ENCODE measurements around the gene FGF14.

Gene FGF14

DNA sequence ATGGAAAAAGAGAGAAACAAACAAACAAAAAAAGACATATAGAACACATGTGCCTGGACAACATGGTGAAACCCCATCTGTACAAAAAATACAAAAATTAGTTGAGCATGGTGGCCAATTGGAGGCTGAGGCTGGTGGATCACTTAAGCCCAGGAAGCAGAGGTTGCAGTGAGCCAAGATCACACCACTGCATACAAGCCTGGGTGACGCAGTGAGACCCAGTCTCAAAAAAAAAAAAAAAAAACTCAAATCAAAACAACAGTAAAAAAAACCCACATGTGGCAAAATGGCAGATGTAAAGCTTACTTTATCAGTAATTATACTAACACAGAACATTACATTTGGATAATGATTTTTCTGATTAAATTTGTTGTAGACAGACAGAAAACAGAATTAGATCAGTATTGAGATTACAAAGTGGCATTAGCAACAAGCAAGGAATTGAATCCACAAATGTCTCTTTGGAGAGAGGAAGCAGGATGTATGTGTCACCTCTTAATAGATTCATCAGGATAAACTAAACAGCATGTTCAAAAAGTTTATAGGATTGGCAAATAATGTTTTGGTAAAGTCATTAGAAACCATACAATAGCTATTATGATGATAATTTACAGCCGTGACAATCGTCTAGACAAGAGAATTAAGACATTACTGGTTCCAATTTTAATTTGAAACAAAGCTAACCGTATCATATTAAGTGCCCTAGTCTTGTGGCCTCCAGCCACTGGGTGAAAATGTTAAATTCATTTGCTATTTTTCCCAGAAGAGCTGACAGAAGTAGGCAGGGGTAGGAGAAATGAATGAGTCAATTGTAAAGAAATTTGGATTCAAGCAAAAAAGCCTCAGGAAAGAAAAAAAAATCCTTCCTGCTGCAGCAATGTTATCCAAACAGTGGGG lies 206.0 kb downstream of the FGF14 start:
- no peaks in the 10 kb centered on the region for H3K36me3 ChIP-seq (ENCODE audit: control insufficient read depth in 2 of 2, insufficient read depth in 1 of 2, low read length in 2 of 2)
- H3K4me3 ChIP-seq (ENCODE audit: low read depth, low read length): no peak overlapping the region
- POLR2A ChIA-PET: no interaction called here
- H3K9me3 ChIP-seq (ENCODE audit: control insufficient read depth, insufficient read depth, low read depth, low read length): no peaks in the 10 kb centered on the region
- H3K4me1 ChIP-seq (ENCODE audit: control insufficient read depth, insufficient read depth, low read length): no peaks in the 10 kb centered on the region
- no peak for TF ChIP-seq ZNF433 (tag by site-specific recombination; IDR thresholded peaks at IDR 0.05; ENCODE audit: low read depth)
- TF ChIP-seq, protein P1, sequence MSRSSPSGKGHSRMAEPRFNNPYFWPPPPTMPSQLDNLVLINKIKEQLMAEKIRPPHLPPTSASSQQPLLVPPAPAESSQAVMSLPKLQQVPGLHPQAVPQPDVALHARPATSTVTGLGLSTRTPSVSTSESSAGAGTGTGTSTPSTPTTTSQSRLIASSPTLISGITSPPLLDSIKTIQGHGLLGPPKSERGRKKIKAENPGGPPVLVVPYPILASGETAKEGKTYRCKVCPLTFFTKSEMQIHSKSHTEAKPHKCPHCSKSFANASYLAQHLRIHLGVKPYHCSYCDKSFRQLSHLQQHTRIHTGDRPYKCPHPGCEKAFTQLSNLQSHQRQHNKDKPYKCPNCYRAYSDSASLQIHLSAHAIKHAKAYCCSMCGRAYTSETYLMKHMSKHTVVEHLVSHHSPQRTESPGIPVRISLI (tag by site-specific recombination; IDR thresholded peaks at IDR 0.05): no peak
- no peak for TF ChIP-seq ZNF670 (tag by site-specific recombination; IDR thresholded peaks at IDR 0.05; ENCODE audit: low read depth)
- TF ChIP-seq ZNF776 (tag by site-specific recombination; IDR thresholded peaks at IDR 0.05; ENCODE audit: borderline replicate concordance): no peak
- CTCF ChIA-PET: interaction anchor here (0.7 kb wide), 1 partner anchor 1025 kb away, joined by 4 read pairs; no protein-coding TSS in a partner anchor
- H3K27ac ChIP-seq (ENCODE audit: extremely low read depth, low read depth, low read length): no peak overlapping the region

DNA sequence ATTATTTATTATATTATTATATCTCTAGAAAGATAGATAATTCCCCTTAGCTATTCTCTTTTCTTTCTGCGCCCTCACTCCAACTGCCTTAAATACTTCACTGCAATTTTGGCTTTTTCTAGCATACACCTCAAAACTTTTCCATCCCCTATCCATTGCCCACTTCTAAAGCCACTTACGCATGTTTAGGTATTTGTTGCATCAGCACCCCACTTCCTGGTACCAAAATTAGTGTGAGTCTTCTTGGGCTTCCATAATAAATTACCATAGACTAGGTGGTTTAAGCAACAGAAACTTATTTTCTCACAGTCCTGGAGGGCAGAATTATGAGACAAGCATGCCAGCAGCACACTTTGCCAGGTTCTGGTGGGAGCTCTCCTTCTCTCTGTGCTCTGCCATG lies 209.0 kb downstream of the FGF14 start:
- ChIA-PET POLR2A (no interaction called here), CTCF (interaction anchor here (0.5 kb wide), 1 partner anchor 90 kb away, joined by 3 read pairs; no protein-coding TSS in a partner anchor)
- Histone ChIP-seq H3K4me3 (ENCODE audit: low read depth, low read length) (no peak overlapping the region), H3K27ac (ENCODE audit: extremely low read depth, low read depth, low read length) (no peak overlapping the region), H3K36me3 (ENCODE audit: control insufficient read depth in 2 of 2, insufficient read depth in 1 of 2, low read length in 2 of 2) (no peaks in the 10 kb centered on the region), H3K4me1 (ENCODE audit: control insufficient read depth, insufficient read depth, low read length) (no peaks in the 10 kb centered on the region), H3K9me3 (ENCODE audit: control insufficient read depth, insufficient read depth, low read depth, low read length) (no peaks in the 10 kb centered on the region)
- TF ChIP-seq, protein P2, sequence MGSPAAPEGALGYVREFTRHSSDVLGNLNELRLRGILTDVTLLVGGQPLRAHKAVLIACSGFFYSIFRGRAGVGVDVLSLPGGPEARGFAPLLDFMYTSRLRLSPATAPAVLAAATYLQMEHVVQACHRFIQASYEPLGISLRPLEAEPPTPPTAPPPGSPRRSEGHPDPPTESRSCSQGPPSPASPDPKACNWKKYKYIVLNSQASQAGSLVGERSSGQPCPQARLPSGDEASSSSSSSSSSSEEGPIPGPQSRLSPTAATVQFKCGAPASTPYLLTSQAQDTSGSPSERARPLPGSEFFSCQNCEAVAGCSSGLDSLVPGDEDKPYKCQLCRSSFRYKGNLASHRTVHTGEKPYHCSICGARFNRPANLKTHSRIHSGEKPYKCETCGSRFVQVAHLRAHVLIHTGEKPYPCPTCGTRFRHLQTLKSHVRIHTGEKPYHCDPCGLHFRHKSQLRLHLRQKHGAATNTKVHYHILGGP (tag by site-specific recombination; IDR thresholded peaks at IDR 0.05): no peak
- no peak for TF ChIP-seq ZNF138 (tag by site-specific recombination; IDR thresholded peaks at IDR 0.05; ENCODE audit: borderline replicate concordance)
- TF ChIP-seq, protein P3, sequence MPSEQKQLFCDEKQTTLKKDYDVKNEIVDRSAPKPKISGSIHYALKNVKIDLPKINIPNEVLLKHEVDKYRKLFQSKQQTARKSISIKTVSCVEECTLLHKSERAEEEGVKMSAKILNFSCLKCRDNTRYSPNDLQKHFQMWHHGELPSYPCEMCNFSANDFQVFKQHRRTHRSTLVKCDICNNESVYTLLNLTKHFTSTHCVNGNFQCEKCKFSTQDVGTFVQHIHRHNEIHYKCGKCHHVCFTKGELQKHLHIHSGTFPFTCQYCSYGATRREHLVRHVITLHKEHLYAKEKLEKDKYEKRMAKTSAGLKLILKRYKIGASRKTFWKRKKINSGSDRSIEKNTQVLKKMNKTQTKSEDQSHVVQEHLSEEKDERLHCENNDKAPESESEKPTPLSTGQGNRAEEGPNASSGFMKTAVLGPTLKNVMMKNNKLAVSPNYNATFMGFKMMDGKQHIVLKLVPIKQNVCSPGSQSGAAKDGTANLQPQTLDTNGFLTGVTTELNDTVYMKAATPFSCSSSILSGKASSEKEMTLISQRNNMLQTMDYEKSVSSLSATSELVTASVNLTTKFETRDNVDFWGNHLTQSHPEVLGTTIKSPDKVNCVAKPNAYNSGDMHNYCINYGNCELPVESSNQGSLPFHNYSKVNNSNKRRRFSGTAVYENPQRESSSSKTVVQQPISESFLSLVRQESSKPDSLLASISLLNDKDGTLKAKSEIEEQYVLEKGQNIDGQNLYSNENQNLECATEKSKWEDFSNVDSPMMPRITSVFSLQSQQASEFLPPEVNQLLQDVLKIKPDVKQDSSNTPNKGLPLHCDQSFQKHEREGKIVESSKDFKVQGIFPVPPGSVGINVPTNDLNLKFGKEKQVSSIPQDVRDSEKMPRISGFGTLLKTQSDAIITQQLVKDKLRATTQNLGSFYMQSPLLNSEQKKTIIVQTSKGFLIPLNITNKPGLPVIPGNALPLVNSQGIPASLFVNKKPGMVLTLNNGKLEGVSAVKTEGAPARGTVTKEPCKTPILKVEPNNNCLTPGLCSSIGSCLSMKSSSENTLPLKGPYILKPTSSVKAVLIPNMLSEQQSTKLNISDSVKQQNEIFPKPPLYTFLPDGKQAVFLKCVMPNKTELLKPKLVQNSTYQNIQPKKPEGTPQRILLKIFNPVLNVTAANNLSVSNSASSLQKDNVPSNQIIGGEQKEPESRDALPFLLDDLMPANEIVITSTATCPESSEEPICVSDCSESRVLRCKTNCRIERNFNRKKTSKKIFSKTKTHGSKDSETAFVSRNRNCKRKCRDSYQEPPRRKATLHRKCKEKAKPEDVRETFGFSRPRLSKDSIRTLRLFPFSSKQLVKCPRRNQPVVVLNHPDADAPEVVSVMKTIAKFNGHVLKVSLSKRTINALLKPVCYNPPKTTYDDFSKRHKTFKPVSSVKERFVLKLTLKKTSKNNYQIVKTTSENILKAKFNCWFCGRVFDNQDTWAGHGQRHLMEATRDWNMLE (tag by site-specific recombination; conservative IDR thresholded peaks at IDR 0.05; ENCODE audit: low read depth): no peak
- no peak for TF ChIP-seq GLIS2 (tag by site-specific recombination; IDR thresholded peaks at IDR 0.05)
- no peak for TF ChIP-seq ZNF473 (tag by site-specific recombination; IDR thresholded peaks at IDR 0.05)
- no peak for TF ChIP-seq ZNF600 (tag by site-specific recombination; IDR thresholded peaks at IDR 0.05)
- no peak for TF ChIP-seq MEIS1 (CRISPR knock-in tag; IDR thresholded peaks at IDR 0.05; ENCODE audit: borderline replicate concordance)

DNA sequence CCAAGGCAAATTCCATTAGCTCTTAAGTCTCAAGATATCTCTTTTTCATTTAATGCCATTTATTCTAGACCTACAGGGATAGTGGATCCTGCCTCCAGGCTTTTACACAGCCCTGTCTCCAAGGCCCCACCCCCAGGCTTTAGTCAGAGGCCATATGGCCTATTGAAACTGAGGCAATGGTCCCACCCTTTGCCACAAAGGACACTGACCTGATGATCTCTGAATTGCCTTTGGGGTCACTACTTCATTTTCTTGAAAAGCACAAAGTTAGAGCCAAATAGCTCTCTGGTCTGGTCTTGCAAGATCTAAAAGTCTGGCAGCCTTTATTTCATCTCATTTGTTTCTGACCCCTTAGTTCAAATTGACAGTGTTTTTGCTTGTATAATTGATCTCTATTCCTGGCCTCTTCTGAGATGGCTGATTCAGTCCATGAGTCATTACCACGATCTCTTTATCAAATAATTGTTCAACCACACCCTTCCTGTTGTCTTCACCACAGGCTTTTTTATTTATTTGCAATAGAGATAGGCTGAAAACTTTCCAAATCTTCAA lies 209.8 kb downstream of the FGF14 start:
- POLR2A ChIA-PET: no interaction called here
- H3K27ac ChIP-seq (ENCODE audit: extremely low read depth, low read depth, low read length): no peak overlapping the region
- no peak for TF ChIP-seq ZFP3 (tag by site-specific recombination; IDR thresholded peaks at IDR 0.05; ENCODE audit: low read depth)
- no peak for TF ChIP-seq MEIS1 (CRISPR knock-in tag; IDR thresholded peaks at IDR 0.05; ENCODE audit: borderline replicate concordance)
- TF ChIP-seq, protein P4, sequence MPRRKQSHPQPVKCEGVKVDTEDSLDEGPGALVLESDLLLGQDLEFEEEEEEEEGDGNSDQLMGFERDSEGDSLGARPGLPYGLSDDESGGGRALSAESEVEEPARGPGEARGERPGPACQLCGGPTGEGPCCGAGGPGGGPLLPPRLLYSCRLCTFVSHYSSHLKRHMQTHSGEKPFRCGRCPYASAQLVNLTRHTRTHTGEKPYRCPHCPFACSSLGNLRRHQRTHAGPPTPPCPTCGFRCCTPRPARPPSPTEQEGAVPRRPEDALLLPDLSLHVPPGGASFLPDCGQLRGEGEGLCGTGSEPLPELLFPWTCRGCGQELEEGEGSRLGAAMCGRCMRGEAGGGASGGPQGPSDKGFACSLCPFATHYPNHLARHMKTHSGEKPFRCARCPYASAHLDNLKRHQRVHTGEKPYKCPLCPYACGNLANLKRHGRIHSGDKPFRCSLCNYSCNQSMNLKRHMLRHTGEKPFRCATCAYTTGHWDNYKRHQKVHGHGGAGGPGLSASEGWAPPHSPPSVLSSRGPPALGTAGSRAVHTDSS (tag by site-specific recombination; IDR thresholded peaks at IDR 0.05): no peak
- TF ChIP-seq, protein P5, sequence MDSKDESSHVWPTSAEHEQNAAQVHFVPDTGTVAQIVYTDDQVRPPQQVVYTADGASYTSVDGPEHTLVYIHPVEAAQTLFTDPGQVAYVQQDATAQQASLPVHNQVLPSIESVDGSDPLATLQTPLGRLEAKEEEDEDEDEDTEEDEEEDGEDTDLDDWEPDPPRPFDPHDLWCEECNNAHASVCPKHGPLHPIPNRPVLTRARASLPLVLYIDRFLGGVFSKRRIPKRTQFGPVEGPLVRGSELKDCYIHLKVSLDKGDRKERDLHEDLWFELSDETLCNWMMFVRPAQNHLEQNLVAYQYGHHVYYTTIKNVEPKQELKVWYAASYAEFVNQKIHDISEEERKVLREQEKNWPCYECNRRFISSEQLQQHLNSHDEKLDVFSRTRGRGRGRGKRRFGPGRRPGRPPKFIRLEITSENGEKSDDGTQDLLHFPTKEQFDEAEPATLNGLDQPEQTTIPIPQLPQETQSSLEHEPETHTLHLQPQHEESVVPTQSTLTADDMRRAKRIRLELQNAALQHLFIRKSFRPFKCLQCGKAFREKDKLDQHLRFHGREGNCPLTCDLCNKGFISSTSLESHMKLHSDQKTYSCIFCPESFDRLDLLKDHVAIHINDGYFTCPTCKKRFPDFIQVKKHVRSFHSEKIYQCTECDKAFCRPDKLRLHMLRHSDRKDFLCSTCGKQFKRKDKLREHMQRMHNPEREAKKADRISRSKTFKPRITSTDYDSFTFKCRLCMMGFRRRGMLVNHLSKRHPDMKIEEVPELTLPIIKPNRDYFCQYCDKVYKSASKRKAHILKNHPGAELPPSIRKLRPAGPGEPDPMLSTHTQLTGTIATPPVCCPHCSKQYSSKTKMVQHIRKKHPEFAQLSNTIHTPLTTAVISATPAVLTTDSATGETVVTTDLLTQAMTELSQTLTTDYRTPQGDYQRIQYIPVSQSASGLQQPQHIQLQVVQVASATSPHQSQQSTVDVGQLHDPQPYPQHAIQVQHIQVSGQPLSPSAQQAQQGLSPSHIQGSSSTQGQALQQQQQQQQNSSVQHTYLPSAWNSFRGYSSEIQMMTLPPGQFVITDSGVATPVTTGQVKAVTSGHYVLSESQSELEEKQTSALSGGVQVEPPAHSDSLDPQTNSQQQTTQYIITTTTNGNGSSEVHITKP (tag by site-specific recombination; IDR thresholded peaks at IDR 0.05): no peak
- TF ChIP-seq YY1 (tag by site-specific recombination; IDR thresholded peaks at IDR 0.05): no peak
- TF ChIP-seq ZNF664 (tag by site-specific recombination; IDR thresholded peaks at IDR 0.05): no peak

More for the DNA sequence above, 209.8 kb downstream of the FGF14 start:
- Histone ChIP-seq H3K4me1 (ENCODE audit: control insufficient read depth, insufficient read depth, low read length) (no peaks in the 10 kb centered on the region), H3K36me3 (ENCODE audit: control insufficient read depth in 2 of 2, insufficient read depth in 1 of 2, low read length in 2 of 2) (no peaks in the 10 kb centered on the region), H3K9me3 (ENCODE audit: control insufficient read depth, insufficient read depth, low read depth, low read length) (no peaks in the 10 kb centered on the region), H3K4me3 (ENCODE audit: low read depth, low read length) (no peak overlapping the region)
- CTCF ChIA-PET: interaction anchor here (0.6 kb wide), 1 partner anchor 600 kb away, joined by 3 read pairs; no protein-coding TSS in a partner anchor
